Liver (tissue), 9 donors: ENCODE data around the gene RETREG1. TPM values are rescaled to one million over a fixed set of nuclear protein-coding genes. Genes with fewer than 3 reads are reported as not detected.

Experiments
- DNase-seq: peaks from one replicate; pipeline ENCODE4 v3.0.0-alpha.2; 2017; ENCODE audit warnings: low spot score
- H3K27ac ChIP-seq, 2 donors: one replicate each; pipeline ENCODE4 v1.7.0; 2013; ENCODE audit warnings: inconsistent platforms in 2 of 2, low read length in 2 of 2, control low read depth in 1 of 2, low read depth in 1 of 2, mild to moderate bottlenecking in 1 of 2
- H3K27me3 ChIP-seq, 4 donors: one replicate each; pipeline versions ENCODE4 v1.6.1 to v1.7.0; 2013; ENCODE audit warnings: low read length in 3 of 4, inconsistent platforms in 1 of 4, mild to moderate bottlenecking in 1 of 4, moderate library complexity in 1 of 4; ENCODE audit not compliant: control insufficient read depth in 4 of 4, insufficient read depth in 4 of 4
- H3K36me3 ChIP-seq, 4 donors: one replicate each; pipeline versions ENCODE4 v1.6.1 to v1.7.0; 2013; ENCODE audit warnings: low read length in 3 of 4, mild to moderate bottlenecking in 3 of 4, low read depth in 1 of 4, moderate library complexity in 1 of 4; ENCODE audit not compliant: control insufficient read depth in 4 of 4, insufficient read depth in 3 of 4
- H3K4me1 ChIP-seq, 4 donors: one replicate each; pipeline versions ENCODE4 v1.6.1 to v1.7.0; 2013; ENCODE audit warnings: low read length in 3 of 4, mild to moderate bottlenecking in 3 of 4, moderate library complexity in 1 of 4; ENCODE audit not compliant: control insufficient read depth in 4 of 4, insufficient read depth in 4 of 4
- H3K4me3 ChIP-seq, 3 donors: one replicate each; pipeline versions ENCODE4 v1.6.1 to v1.7.0; 2013; ENCODE audit warnings: low read length in 3 of 3, control low read depth in 1 of 3, low read depth in 1 of 3, mild to moderate bottlenecking in 1 of 3
- H3K9ac ChIP-seq, 2 donors: one replicate each; pipeline ENCODE4 v1.7.0; 2013; ENCODE audit warnings: low read length in 2 of 2, mild to moderate bottlenecking in 2 of 2, moderate library complexity in 2 of 2, control low read depth in 1 of 2, low read depth in 1 of 2
- H3K9me3 ChIP-seq, 4 donors: one replicate each; pipeline versions ENCODE4 v1.6.1 to v1.7.0; 2013; ENCODE audit warnings: low read length in 3 of 4; ENCODE audit not compliant: control insufficient read depth in 4 of 4
- ATF3 ChIP-seq: IDR thresholded peaks from 2 replicates; pipeline ENCODE4 v1.6.1; 2016; ENCODE audit warnings: antibody characterized with exemption
- CTCF ChIP-seq: fragments of 150-350 bp; IDR thresholded peaks from 2 replicates; pipeline ENCODE4 v1.5.1; 2017; ENCODE audit warnings: improper control_type of control experiment, low read depth, low read length; ENCODE audit not compliant: missing input control
- EGR1 ChIP-seq, 2 donors: IDR thresholded peaks; 2 replicates each; pipeline ENCODE4 v1.6.1; 2016 to 2018; ENCODE audit warnings: antibody characterized with exemption in 2 of 2, low read depth in 2 of 2
- FOXA1 ChIP-seq: IDR thresholded peaks from 2 replicates; pipeline ENCODE4 v1.6.1; 2016; ENCODE audit warnings: antibody characterized with exemption
- FOXA2 ChIP-seq: IDR thresholded peaks from 2 replicates; pipeline ENCODE4 v1.6.1; 2016; ENCODE audit warnings: antibody characterized with exemption
- GABPA ChIP-seq, 2 donors: IDR thresholded peaks in 1 of 2; conservative IDR thresholded peaks in 1 of 2; 2 replicates each; pipeline ENCODE4 v1.6.1; 2016; ENCODE audit warnings: antibody characterized with exemption in 2 of 2, mild to moderate bottlenecking in 1 of 2, moderate library complexity in 1 of 2
- HNF4A ChIP-seq, 2 donors: conservative IDR thresholded peaks; 2 replicates each; pipeline ENCODE4 v1.6.1; 2016; ENCODE audit warnings: antibody characterized with exemption in 2 of 2, mild to moderate bottlenecking in 2 of 2
- HNF4G ChIP-seq: IDR thresholded peaks from 2 replicates; pipeline ENCODE4 v1.6.1; 2016; ENCODE audit warnings: antibody characterized with exemption
- JUND ChIP-seq, 2 donors: IDR thresholded peaks; 2 replicates each; pipeline ENCODE4 v1.6.1; 2016; ENCODE audit warnings: antibody characterized with exemption in 2 of 2
- MAX ChIP-seq: IDR thresholded peaks from 2 replicates; pipeline ENCODE4 v1.6.1; 2016; ENCODE audit warnings: antibody characterized with exemption
- NR2F2 ChIP-seq: IDR thresholded peaks from 2 replicates; pipeline ENCODE4 v1.6.1; 2016; ENCODE audit warnings: antibody characterized with exemption
- RAD21 ChIP-seq, 2 donors: IDR thresholded peaks; 2 replicates each; pipeline ENCODE4 v1.6.1; 2016; ENCODE audit warnings: antibody characterized with exemption in 2 of 2, mild to moderate bottlenecking in 2 of 2
- REST ChIP-seq: IDR thresholded peaks from 2 replicates; pipeline ENCODE4 v1.6.1; 2016; ENCODE audit warnings: antibody characterized with exemption, mild to moderate bottlenecking
- RXRA ChIP-seq, 2 donors: IDR thresholded peaks; 2 replicates each; pipeline ENCODE4 v1.6.1; 2017 to 2018; ENCODE audit warnings: antibody characterized with exemption in 2 of 2, mild to moderate bottlenecking in 1 of 2
- SP1 ChIP-seq: IDR thresholded peaks from 2 replicates; pipeline ENCODE4 v1.6.1; 2018; ENCODE audit warnings: antibody characterized with exemption, mild to moderate bottlenecking
- TAF1 ChIP-seq: conservative IDR thresholded peaks from 2 replicates; pipeline ENCODE4 v1.6.1; 2016; ENCODE audit warnings: antibody characterized with exemption, mild to moderate bottlenecking
- YY1 ChIP-seq: IDR thresholded peaks from 2 replicates; pipeline ENCODE4 v1.6.1; 2016; ENCODE audit warnings: antibody characterized with exemption, mild to moderate bottlenecking
- ZBTB33 ChIP-seq: IDR thresholded peaks from 2 replicates; pipeline ENCODE4 v1.6.1; 2016; ENCODE audit warnings: antibody characterized with exemption
- WGBS: extraction: QIAGEN DNeasy Blood & Tissue Kit; methylation state at CpG from one replicate; pipeline ENCODE4 v1.1.7; 2013; 5-methylcytosine and 5-hydroxymethylcytosine counted together
- polyA plus RNA-seq, 2 donors: library from polyadenylated mRNA; stranded (reverse) in 1 of 2; unstranded in 1 of 2; fragments of 200-250 nt in 1 of 2; fragments of >200 nt in 1 of 2; fragmentation: Nextera tagmentation in 1 of 2; extraction: Ambion mirVana in 1 of 2; gene quantifications; one replicate each; pipeline versions ENCODE4 v1.2.1 to v1.2.3, GENCODE V29; 2013 to 2015
- total RNA-seq, 2 donors: library from RNA; depleted of rRNA; stranded (reverse); fragments of >200 nt; gene quantifications; one replicate each; pipeline ENCODE4 v1.2.3, GENCODE V29; 2014
- donor health status: healthy.
- donor health status: healthy.
- donor health status: healthy.
- donor health status: healthy.
- donor health status: healthy.

The RETREG1 gene
- total and polyA plus RNA-seq, 4 donors: 0.70 to 28.1 (median 4.2) TPM

GRCh38 chr5:16589658-16590057 lies 27.1 kb downstream of the RETREG1 start:
- peak; percentile 61 to 94 for TF ChIP-seq JUND (IDR thresholded peaks at IDR 0.05)
- TF ChIP-seq RXRA (IDR thresholded peaks at IDR 0.05): peak; percentile 96
- TF ChIP-seq GABPA (IDR thresholded peaks at IDR 0.05 in 1 of 2, conservative IDR thresholded peaks at IDR 0.05 in 1 of 2): no peak
- TF ChIP-seq FOXA1: peak; percentile 33
- peak; percentile 92 to 98 for TF ChIP-seq HNF4A (conservative IDR thresholded peaks at IDR 0.05)
- peak; percentile 53 for TF ChIP-seq REST
- TF ChIP-seq SP1: peak; percentile 90
- no peak for TF ChIP-seq CTCF
- TF ChIP-seq RAD21 (IDR thresholded peaks at IDR 0.05): peak; percentile 32 to 61
- peak; percentile 77 for TF ChIP-seq ATF3
- peak; percentile 71 for TF ChIP-seq ZBTB33
- TF ChIP-seq NR2F2: peak; percentile 62
- peak; percentile 65 for TF ChIP-seq HNF4G
- TF ChIP-seq EGR1 (IDR thresholded peaks at IDR 0.05; ENCODE audit: low read depth in 2 of 2): no peak
- TF ChIP-seq TAF1: no peak
- TF ChIP-seq FOXA2: peak; percentile 59
- peak; percentile 87 for TF ChIP-seq MAX
- TF ChIP-seq YY1: peak; percentile 92
- WGBS: 45% methylated on average over 3 of the region's 3 CpGs
- H3K4me1 ChIP-seq: peaks cover 7 to 34% (median 27%) of the 10 kb centered on the region in 4 donors
- H3K36me3 ChIP-seq: no peaks in the 10 kb centered on the region
- no peak for DNase-seq
- no peaks in the 10 kb centered on the region for H3K9me3 ChIP-seq
- H3K27ac ChIP-seq: peak overlapping the region; percentile 43 to 68
- no peak overlapping the region for H3K4me3 ChIP-seq
- no peaks in the 10 kb centered on the region for H3K27me3 ChIP-seq
- no peak overlapping the region for H3K9ac ChIP-seq
